Fibroblast of lung (primary cell): ENCODE results near the gene USP32. TPM values are rescaled to one million over a fixed set of nuclear protein-coding genes. Genes with fewer than 3 reads are reported as not detected.

Experiments used
- DNase-seq, 2 donors: peaks; one replicate each; pipeline versions ENCODE4 v3.0.0 to v3.0.0-alpha.2; 2010; ENCODE audit warnings: low read depth in 2 of 2
- H2AFZ ChIP-seq: 2 replicates; pipeline ENCODE4 v1.5.1; 2012; ENCODE audit warnings: low read length, control low read depth, inconsistent platforms
- H3K27ac ChIP-seq: 2 replicates; pipeline ENCODE4 v1.5.1; 2011; ENCODE audit warnings: low read length, control low read depth; ENCODE audit not compliant: insufficient read depth
- H3K27me3 ChIP-seq: 2 replicates; pipeline ENCODE4 v1.5.1; 2011; ENCODE audit warnings: mild to moderate bottlenecking, low read length; ENCODE audit not compliant: control insufficient read depth, insufficient read depth
- H3K36me3 ChIP-seq: 2 replicates; pipeline ENCODE4 v1.5.1; 2011; ENCODE audit warnings: low read length; ENCODE audit not compliant: control insufficient read depth, insufficient read depth
- H3K4me1 ChIP-seq: 2 replicates; pipeline ENCODE4 v1.5.1; 2011; ENCODE audit warnings: low read length; ENCODE audit not compliant: control insufficient read depth, insufficient read depth; ENCODE audit errors: extremely low read depth
- H3K4me2 ChIP-seq: 2 replicates; pipeline ENCODE4 v1.5.1; 2011; ENCODE audit warnings: low read length, control low read depth; ENCODE audit not compliant: insufficient read depth; ENCODE audit errors: extremely low read depth
- H3K4me3 ChIP-seq, 4 experiments: fragments of 200-600 bp in 1 of 4; sonication (generic) in 1 of 4; replicated peaks in 1 of 4; 2 replicates each; pipeline ENCODE4 v1.5.1; 2011 to 2016; ENCODE audit warnings: low read length in 4 of 4, low read depth in 3 of 4, mild to moderate bottlenecking in 3 of 4, control low read depth in 2 of 4, inconsistent platforms in 1 of 4, mixed read lengths in 1 of 4; ENCODE audit not compliant: insufficient read depth in 1 of 4; ENCODE audit errors: control extremely low read depth in 1 of 4
- H3K79me2 ChIP-seq: 2 replicates; pipeline ENCODE4 v1.5.1; 2012; ENCODE audit warnings: mild to moderate bottlenecking, low read length, inconsistent platforms; ENCODE audit not compliant: control insufficient read depth, insufficient read depth
- H3K9ac ChIP-seq: 2 replicates; pipeline ENCODE4 v1.5.1; 2011; ENCODE audit warnings: mild to moderate bottlenecking, low read length, control low read depth; ENCODE audit not compliant: insufficient read depth
- H3K9me3 ChIP-seq: 2 replicates; pipeline ENCODE4 v1.5.1; 2012; ENCODE audit warnings: low read depth, low read length; ENCODE audit not compliant: control insufficient read depth, insufficient read depth
- H4K20me1 ChIP-seq: 2 replicates; pipeline ENCODE4 v1.5.1; 2011; ENCODE audit warnings: low read length; ENCODE audit not compliant: control insufficient read depth, insufficient read depth; ENCODE audit errors: extremely low read depth
- CTCF ChIP-seq, 2 donors: IDR thresholded peaks in 1 of 2; conservative IDR thresholded peaks in 1 of 2; 1 replicate in 1 of 2; 2 replicates in 1 of 2; pipeline ENCODE4 v1.5.1; 2011 to 2012; ENCODE audit warnings: low read length in 2 of 2, control low read depth in 1 of 2, inconsistent platforms in 1 of 2, low read depth in 1 of 2, mild to moderate bottlenecking in 1 of 2
- EZH2 ChIP-seq: IDR thresholded peaks from 2 replicates; pipeline ENCODE4 v1.5.1; 2012; ENCODE audit warnings: low read length, control low read depth, mild to moderate bottlenecking; ENCODE audit errors: missing control alignments
- polyA minus RNA-seq: library from RNA; depleted of rRNA, polyadenylated mRNA; stranded (reverse); fragments of >200 nt; gene quantifications from 2 replicates; pipeline ENCODE4 v1.2.3, GENCODE V29; 2011; ENCODE audit warnings: low replicate concordance
- polyA plus RNA-seq, 2 donors: library from polyadenylated mRNA; depleted of rRNA in 1 of 2; stranded (reverse) in 1 of 2; unstranded in 1 of 2; fragments of >200 nt; gene quantifications; 2 replicates each; pipeline ENCODE4 v1.2.1, GENCODE V29; 2011 to 2012; ENCODE audit warnings: missing spikeins in 1 of 2
- total RNA-seq: library from RNA; depleted of rRNA; stranded (reverse); fragments of >200 nt; gene quantifications from 2 replicates; pipeline ENCODE4 v1.2.1, GENCODE V29; 2014

USP32 gene
- total RNA-seq (61.6 and 82.7 TPM in 2 replicates), polyA plus RNA-seq (40.0 and 40.1 TPM in 2 replicates), polyA minus RNA-seq (20.4 and 45.0 TPM in 2 replicates)
- 39.8 and 42.1 TPM in 2 replicates for polyA plus RNA-seq (2012)

- H3K4me2 ChIP-seq: peak within 1 kb of the TSS; percentile 92
- peak within 1 kb of the TSS; percentile 94 for H3K9ac ChIP-seq
- H3K27ac ChIP-seq: peak within 1 kb of the TSS; percentile 99
- H3K4me1 ChIP-seq: no peaks in the 10 kb centered on the region
- H3K27me3 ChIP-seq: no peaks in the 10 kb centered on the region
- peak within 1 kb of the TSS; percentile 68 for H2AFZ ChIP-seq
- TF ChIP-seq CTCF (conservative IDR thresholded peaks at IDR 0.05 in 1 of 2, IDR thresholded peaks at IDR 0.05 in 1 of 2; ENCODE audit: low read depth in 1 of 2, low read length in 2 of 2) (peak in 1 of 2 donors; percentile 13), EZH2 (no peak)
- peak; percentile 98 for DNase-seq
- H4K20me1 ChIP-seq: peaks cover 2% of the 10 kb centered on the region
- H3K4me3 ChIP-seq: peak within 1 kb of the TSS; percentile 89 to 95 (median 92)
- H3K9me3 ChIP-seq: no peaks in the 10 kb centered on the region
- no peaks in the 10 kb centered on the region for H3K36me3 ChIP-seq
- H3K79me2 ChIP-seq: peaks cover 43% of the 10 kb centered on the region
These were observed at the start of gene USP32 for GRCh38 chr17:60392042-60392844. TSS of gene USP32 (minus strand) at chr17:60392133. CDS start at chr17:60391939, 194 bp downstream.

- Histone ChIP-seq H3K9ac (no peak overlapping the region), H3K4me1 (peaks cover 11% of the 10 kb centered on the region)
These were observed 47.6 kb upstream of the USP32 start for GRCh38 chr17:60439501-60439900.

More at GRCh38 chr17:60439501-60439900, 47.6 kb upstream of the USP32 start:
- Histone ChIP-seq H3K27ac (no peak overlapping the region), H3K4me2 (no peak overlapping the region), H3K4me3 (no peak overlapping the region), H3K36me3 (no peaks in the 10 kb centered on the region), H2AFZ (no peak overlapping the region), H4K20me1 (no peaks in the 10 kb centered on the region), H3K27me3 (no peaks in the 10 kb centered on the region), H3K9me3 (no peaks in the 10 kb centered on the region), H3K79me2 (no peaks in the 10 kb centered on the region)
- peak; percentile 45 to 48 for DNase-seq
- TF ChIP-seq CTCF (conservative IDR thresholded peaks at IDR 0.05 in 1 of 2, IDR thresholded peaks at IDR 0.05 in 1 of 2; ENCODE audit: low read depth in 1 of 2, low read length in 2 of 2) (no peak), EZH2 (no peak)
